Mucosa of descending colon (tissue), 3 donors: ENCODE results near the gene B3GALT6. TPM values are rescaled to one million over a fixed set of nuclear protein-coding genes. Genes with fewer than 3 reads are reported as not detected.
A peak's percentile ranks its signal among the peaks of the same experiment; 100 is the strongest.

Experiments used
- ATAC-seq: fragments of 200-7000 bp; cut with Tn5 transposase; one replicate; pipeline ENCODE4 v1.9.1; 2020; ENCODE audit warnings: mild to moderate bottlenecking, moderate library complexity
- DNase-seq, 3 donors: peaks; one replicate each; pipeline ENCODE4 v3.0.0-alpha.2; 2020
- H3K36me3 ChIP-seq: fragments of 200-600 bp; one replicate; pipeline ENCODE4 v1.8.0; 2021; ENCODE audit warnings: low read depth, mild to moderate bottlenecking
- H3K4me1 ChIP-seq: fragments of 200-600 bp; one replicate; pipeline ENCODE4 v1.8.0; 2021; ENCODE audit warnings: low read depth, mild to moderate bottlenecking
- H3K4me3 ChIP-seq: fragments of 200-600 bp; one replicate; pipeline ENCODE4 v1.8.0; 2021; ENCODE audit warnings: mild to moderate bottlenecking
- H3K9me3 ChIP-seq: fragments of 200-600 bp; one replicate; pipeline ENCODE4 v1.8.0; 2021; ENCODE audit warnings: mild to moderate bottlenecking
- CTCF ChIP-seq: fragments of 200-600 bp; IDR thresholded peaks from one replicate; pipeline ENCODE4 v1.8.0; 2022; ENCODE audit warnings: antibody characterized with exemption, mild to moderate bottlenecking
- intact Hi-C, 2 donors: fragments of 100-400 bp; cut with DNase I in 1 of 2; cut with micrococcal nuclease in 1 of 2; formaldehyde crosslinking; loops; one replicate each; pipeline versions ENCODE4 v1.11.0 to v1.11.1; 2022; cut with DNase I, micrococcal nuclease
- total RNA-seq, 3 donors: library from RNA; stranded (reverse); fragmentation: NEBNext Ultra II Directional in 2 of 3; extraction: Animal tissue kit (Norgen Biotek cat#: 25700) in 2 of 3; gene quantifications; one replicate each; pipeline versions ENCODE4 v1.2.1 to v1.2.4, GENCODE V29; 2021 to 2023
- donor health status: DM: no; HTN: no; CAD: no; lungs with moderate emphysema.
- donor health status: DM: no; HTN: no; CAD: no.
- donor health status: DM: no; HTN: yes; CAD: no.

Gene B3GALT6
- total RNA-seq, 3 donors from 2014 or later, result 7.3 to 12.5 (median 9.0) TPM

DNA sequence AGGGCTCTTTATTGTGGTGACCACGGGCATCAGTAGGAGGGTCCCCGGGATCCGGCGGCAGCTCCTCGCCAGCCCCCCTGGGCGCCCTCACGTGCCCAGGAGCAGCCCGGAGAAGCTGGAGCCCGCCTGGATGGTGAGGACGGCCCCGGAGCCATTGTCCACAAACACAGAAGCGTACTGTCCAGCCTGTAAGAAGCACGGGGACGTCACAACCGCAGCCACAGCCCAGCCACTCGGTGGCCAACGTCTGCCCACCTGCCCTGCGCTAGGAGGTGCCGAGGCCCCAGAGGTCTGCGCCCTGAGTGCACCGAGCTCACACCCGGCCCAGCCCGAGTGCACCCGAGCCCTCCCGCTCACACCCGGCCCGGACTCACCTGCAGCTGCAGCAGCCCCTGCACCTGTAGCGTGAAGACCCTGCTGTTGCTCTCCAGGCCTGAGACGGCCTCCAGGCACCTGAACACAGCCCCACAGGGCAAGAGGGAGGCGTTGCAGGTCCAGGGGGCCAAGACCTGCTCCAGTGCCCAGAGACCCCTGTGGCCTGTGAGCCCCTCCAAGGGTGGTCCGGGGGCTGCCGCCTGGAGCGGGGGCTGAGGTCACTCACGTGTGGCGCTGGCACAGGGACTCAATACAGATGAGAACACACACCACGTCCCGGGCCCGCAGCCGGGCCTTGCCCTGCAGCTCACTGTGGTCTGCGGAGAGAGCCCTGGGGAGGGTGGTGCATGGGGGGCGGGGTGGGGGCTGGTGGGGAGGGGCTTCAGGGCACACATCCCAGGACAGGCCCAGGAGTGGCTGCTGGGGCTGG, 10.6 kb downstream of the B3GALT6 start:
- H3K36me3 ChIP-seq, result no peaks in the 10 kb centered on the region
- intact Hi-C loops, result no loop called here
- ATAC-seq (no peak), DNase-seq (no peak)
- peaks cover 16% of the 10 kb centered on the region for H3K4me1 ChIP-seq
- H3K9me3 ChIP-seq, result no peaks in the 10 kb centered on the region
- TF ChIP-seq CTCF, result no peak
- H3K4me3 ChIP-seq, result no peak overlapping the region

- no peak overlapping the region for H3K4me3 ChIP-seq
Observed at GRCh38 chr1:1243266-1243660, 11.2 kb downstream of the B3GALT6 start.

GRCh38 chr1:1243807-1244191, 11.8 kb downstream of the B3GALT6 start:
- Histone ChIP-seq H3K4me1 (peaks cover 6% of the 10 kb centered on the region), H3K4me3 (no peak overlapping the region), H3K36me3 (no peaks in the 10 kb centered on the region), H3K9me3 (no peaks in the 10 kb centered on the region)
- no peak for TF ChIP-seq CTCF
- intact Hi-C loops, result no loop called here
- DNase-seq, result no peak
- ATAC-seq, result peak; percentile 16

More at GRCh38 chr1:1243266-1243660, 11.2 kb downstream of the B3GALT6 start:
- no peaks in the 10 kb centered on the region for H3K9me3 ChIP-seq
- DNase-seq, result no peak
- intact Hi-C loops, result no loop called here
- TF ChIP-seq CTCF, result no peak
- H3K36me3 ChIP-seq, result no peaks in the 10 kb centered on the region
- ATAC-seq, result no peak
- H3K4me1 ChIP-seq, result peaks cover 10% of the 10 kb centered on the region

GRCh38 chr1:1244192-1244811, 12.3 kb downstream of the B3GALT6 start:
- no peak for TF ChIP-seq CTCF
- DNase-seq (peak; percentile 78 to 81 (median 81)), ATAC-seq (peak; percentile 90)
- Histone ChIP-seq H3K4me3 (no peak overlapping the region), H3K9me3 (no peaks in the 10 kb centered on the region), H3K36me3 (no peaks in the 10 kb centered on the region), H3K4me1 (peaks cover 6% of the 10 kb centered on the region)
- intact Hi-C loops, result no loop called here

GRCh38 chr1:1245178-1245816, 13.3 kb downstream of the B3GALT6 start:
- no peaks in the 10 kb centered on the region for H3K9me3 ChIP-seq
- ATAC-seq (no peak), DNase-seq (no peak)
- peaks cover 6% of the 10 kb centered on the region for H3K4me1 ChIP-seq
- no peak for TF ChIP-seq CTCF
- no peak overlapping the region for H3K4me3 ChIP-seq
- intact Hi-C loops, result no loop called here
- no peaks in the 10 kb centered on the region for H3K36me3 ChIP-seq
